Body of pancreas (tissue), 4 donors: ENCODE results near the gene MAPK7.

Experiments used
- POLR2A ChIP-seq, 3 donors: fragments of 450-650 bp; IDR thresholded peaks; one replicate each; pipeline ENCODE4 v1.6.1; 2016; ENCODE audit warnings: antibody characterized with exemption in 3 of 3, mild to moderate bottlenecking in 2 of 3
- TF ChIP-seq, protein P1 (sequence below), 7 experiments: fragments of 450-650 bp in 4 of 7; fragments of 200-600 bp in 3 of 7; sonication (generic) in 3 of 7; IDR thresholded peaks; one replicate each; pipeline ENCODE4 v1.5.1; 2016 to 2019; ENCODE audit warnings: antibody characterized with exemption in 7 of 7

- TF ChIP-seq, protein P1, sequence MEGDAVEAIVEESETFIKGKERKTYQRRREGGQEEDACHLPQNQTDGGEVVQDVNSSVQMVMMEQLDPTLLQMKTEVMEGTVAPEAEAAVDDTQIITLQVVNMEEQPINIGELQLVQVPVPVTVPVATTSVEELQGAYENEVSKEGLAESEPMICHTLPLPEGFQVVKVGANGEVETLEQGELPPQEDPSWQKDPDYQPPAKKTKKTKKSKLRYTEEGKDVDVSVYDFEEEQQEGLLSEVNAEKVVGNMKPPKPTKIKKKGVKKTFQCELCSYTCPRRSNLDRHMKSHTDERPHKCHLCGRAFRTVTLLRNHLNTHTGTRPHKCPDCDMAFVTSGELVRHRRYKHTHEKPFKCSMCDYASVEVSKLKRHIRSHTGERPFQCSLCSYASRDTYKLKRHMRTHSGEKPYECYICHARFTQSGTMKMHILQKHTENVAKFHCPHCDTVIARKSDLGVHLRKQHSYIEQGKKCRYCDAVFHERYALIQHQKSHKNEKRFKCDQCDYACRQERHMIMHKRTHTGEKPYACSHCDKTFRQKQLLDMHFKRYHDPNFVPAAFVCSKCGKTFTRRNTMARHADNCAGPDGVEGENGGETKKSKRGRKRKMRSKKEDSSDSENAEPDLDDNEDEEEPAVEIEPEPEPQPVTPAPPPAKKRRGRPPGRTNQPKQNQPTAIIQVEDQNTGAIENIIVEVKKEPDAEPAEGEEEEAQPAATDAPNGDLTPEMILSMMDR (IDR thresholded peaks at IDR 0.05), result no peak
- no peak for TF ChIP-seq POLR2A (IDR thresholded peaks at IDR 0.05)
These were observed 2.6 kb upstream of the MAPK7 start for GRCh38 chr17:19375732-19376131.
